HG03558 (cell line): ENCODE data around the gene GPBAR1.
"Not testable (repeated sequence)": the region's sequence is repeated elsewhere in the genome, so short reads cannot be mapped to it uniquely, and the experiment has no call there.

Experiments used
- ATAC-seq: cut with Tn5 transposase; IDR thresholded peaks from one replicate; pipeline ENCODE4 v1.9.1; 2021; ENCODE audit warnings: moderate number of reproducible peaks; ENCODE audit not compliant: unreplicated experiment; ENCODE audit errors: extremely low read depth

The GPBAR1 gene

DNA sequence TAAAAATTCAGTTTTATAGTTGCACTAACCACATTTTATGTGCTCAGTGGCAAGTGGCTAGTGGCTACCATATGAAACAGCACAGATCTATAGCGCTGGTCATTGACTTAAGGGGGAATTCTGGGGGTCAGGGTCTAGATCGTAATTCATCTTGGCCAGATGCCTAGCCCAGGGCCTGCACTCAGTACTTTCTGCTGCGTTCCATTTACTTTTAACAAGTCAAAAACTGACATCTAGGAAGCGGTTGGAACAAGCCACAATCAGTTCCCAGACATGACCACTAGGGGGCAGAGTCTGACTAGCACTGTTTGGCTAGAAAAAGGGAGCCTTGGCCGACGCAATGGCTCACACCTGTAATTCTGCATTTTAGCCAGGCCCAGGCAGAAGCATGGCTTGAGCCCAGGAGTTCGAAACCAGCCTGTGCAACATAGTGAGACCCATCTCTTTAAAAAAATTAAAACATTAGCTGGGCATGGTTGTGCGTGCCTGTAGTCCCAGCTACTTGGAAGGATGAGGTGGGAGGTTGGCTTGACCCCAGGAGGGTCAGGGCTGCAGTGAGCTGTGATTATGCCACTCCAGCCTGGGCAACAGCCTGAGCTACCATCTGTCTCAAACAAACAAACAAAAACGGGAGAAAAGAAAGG lies 40.5 kb downstream of the GPBAR1 start:
- ATAC-seq, result no peak

DNA sequence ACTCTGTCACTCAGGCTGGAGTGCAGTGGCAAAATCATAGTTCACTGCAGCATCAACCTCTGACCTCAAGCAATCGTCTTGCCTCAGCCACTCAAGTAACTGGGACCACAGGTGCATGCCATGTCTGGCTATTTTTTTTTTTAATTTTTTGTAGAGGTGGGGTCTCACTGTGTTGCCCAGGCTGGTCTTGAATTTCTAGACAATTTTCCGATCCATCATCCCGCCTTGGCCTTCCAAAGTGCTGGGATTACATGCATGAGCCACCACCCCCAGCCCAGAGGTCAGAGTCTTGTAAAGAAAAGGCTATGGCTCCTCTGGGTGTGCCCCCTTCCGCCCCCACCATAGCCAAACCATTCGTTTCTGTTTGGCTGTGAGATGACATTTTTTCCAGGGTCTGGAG lies 44.6 kb downstream of the GPBAR1 start:
- no peak for ATAC-seq

DNA sequence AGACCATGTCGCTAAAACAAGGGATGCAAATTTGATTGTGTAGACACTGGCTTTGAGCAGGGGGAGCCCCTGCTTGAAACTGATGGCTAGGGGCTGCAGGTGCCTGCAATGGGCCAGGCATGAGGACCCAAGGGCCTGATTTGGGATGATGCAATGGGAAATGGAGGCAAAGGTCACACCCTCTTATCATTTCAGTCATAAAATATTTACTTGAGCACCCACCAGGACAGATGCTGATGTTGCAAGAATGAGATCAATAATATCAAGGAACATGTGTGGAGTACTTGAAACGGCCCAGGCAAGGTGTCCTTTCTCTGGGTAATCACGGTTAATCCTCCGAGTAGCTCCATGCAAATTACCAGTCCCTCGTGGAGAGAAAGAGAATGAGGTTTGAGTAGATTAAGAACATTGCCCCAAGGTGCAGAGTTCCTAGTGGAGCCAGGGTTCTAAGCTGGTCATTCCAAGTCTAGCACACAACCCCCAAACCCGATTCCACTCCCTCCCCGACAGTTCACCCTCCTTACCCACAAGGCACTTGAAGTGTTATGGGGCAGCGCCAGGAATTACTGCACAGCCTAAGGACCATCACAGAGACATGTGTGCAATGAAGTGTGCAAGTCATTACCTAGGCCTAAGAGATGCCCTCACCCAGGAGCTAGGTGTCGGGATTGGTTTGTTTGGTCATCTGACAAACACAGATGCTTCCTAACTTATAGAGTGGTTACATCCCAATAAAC lies 45.5 kb downstream of the GPBAR1 start:
- no peak for ATAC-seq

DNA sequence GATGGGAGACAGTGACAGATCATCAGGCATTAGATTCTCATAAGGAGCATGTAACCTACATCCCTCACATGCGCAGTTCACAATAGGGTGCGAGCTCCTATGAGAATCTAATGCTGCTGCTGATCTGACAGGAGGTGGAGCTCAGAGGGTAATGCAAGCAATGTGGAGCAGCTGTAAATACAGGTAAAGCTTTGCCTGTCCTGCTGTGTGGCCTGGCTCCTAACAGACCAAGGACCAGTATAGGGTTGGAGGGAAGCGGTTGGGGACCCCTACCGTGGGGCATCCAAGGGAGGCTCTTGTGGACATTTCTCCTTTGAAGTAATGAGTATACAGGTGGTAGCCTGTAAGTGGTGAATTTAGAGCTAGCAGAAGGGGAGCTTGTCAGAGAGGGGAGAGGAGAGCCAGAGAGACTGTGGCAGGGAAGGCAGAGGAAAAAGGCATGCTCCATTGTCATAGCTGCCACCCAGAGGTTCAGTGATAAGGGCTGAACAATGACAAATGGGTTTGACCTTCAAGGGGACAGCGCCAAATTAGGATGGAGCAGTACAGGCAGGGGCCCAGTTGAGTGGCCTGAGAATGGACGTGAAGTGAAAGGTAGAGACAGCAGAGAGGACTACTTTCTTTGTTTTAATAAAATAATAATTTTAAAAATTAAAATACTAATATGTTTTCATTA lies 46.7 kb downstream of the GPBAR1 start:
- no peak for ATAC-seq

DNA sequence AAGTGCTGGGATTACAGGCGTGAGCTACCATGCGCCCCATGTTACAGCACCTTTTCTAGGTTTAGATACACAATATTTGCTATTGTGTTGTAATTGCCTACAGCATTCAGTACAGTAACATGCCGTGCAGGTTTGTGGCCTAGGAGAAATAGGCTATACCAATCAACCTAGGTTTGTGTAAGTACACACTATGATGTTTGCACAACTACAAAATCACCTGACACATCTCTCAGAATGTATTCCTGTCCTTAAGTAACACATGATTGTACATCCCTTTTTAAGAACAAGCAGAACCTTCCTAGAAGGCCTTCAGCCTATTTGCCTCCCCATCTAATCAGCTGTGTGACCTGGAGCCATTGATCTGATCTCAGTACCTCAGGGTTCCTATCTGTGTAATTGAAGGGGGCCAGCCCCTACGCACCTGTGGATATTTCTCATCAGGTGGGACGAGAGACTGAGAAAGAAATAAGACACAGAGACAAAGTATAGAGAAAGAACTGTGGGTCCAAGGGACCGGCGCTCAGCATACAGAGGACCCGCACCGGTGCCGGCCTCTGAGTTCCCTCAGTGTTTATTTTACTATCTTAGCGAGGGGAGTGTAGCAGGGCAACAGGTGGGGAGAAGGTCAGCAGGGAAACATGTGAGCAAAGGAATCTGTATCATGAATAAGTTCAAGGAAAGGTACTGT lies 50.2 kb downstream of the GPBAR1 start:
- ATAC-seq, result no peak

DNA sequence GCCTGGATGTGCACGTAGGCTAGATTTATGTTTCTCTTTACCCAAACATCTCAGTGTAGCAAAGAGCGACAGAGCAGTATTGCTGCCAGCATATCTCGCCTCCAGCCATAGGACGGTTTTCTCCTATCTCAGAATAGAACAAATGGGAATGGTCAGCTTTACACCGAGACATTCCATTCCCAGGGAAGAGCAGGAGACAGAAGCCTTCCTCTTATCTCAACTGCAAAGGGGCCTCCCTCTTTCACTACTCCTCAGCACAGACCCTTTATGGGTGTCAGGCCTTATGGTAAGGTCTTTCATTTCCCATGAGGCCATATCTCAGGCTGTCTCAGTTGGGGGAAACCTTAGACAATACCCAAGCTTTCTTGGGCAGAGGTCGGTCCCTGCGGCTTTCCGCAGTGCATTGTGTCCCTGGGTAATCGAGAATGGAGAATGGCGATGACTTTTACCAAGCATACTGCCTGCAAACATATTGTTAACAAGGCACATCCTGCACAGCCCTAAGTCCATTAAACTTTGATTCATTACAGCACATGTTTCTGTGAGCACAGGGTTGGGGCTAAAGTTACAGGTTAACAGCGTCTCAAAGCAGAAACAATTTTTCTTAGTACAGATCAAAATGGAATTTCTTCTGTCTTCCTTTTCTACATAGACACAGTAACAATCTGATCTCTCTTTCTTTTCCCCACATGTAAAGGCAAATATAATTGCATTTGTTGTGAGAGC lies 50.9 kb downstream of the GPBAR1 start:
- ATAC-seq, result not testable (repeated sequence)

DNA sequence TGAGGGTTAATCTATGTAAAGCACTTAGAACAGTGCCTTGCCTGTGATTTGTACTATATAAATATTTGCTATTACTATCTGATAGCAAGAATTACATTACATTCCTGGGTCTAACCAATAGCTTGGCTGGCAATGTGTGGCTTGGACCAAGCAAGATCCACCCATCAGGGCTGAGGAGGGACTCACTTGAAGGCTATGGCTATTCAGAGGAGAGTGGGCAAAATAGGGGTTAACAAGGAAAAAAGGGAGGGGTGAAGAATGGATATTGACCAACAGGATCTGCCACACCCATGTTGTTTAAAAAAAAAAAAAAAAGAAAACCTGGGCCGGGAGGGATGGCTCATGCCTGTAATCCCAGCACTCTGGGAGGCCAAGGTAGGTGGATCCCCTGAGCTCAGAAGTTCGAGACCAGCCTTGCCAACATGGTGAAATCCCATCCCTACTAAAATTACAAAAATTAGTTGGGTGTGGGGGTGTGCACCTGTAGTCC lies 51.5 kb downstream of the GPBAR1 start:
- ATAC-seq, result no peak

DNA sequence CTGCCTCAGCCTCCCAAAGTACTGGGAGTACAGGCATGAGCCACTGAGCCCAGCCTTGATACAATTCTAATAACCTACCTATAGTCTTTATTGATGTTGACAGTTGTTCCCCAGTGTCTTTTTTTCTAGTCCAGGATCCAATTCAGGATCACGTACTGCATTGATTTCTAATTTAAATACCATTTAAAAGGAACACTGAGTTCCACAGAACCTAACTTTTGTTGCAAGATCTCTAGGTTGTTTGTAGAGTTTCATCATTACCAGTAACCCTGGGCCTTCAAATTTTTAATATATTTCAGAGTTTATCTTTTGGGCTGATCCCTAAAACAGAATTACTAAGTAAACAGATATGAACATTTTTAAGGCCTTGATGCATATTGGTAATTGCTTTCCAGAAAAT lies 52.5 kb downstream of the GPBAR1 start:
- ATAC-seq, result no peak
